ENCODE results near the gene ABR. TPM values are rescaled to one million over a fixed set of nuclear protein-coding genes. Genes with fewer than 3 reads are reported as not detected.
"Not testable (repeated sequence)": the region's sequence is repeated elsewhere in the genome, so short reads cannot be mapped to it uniquely, and the experiment has no call there.

The ABR gene
- total RNA-seq, 1 experiment from 2014 or later: 5.6 TPM

DNA sequence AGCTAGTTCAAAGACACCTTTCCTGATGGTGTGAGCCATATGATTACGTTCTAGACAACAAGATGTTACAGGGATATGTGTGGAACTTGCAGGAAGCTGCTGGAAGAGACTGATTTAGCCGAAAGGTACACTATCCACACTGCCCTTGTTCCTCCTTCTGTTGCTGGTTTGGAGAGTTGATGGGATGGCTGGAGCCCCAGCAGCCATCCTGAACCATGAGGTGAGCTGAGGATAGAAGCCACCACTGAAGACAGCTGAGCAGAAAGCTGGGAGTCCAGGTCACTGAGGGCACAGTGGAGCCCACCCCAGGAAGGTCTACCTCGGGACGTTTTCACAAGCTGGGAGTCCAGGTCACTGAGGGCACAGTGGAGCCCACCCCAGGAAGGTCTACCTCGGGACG lies 51.3 kb downstream of the ABR start:
- not testable (repeated sequence) for H3K36me3 ChIP-seq; H3K27me3 ChIP-seq; H3K4me3 ChIP-seq; H3K9me3 ChIP-seq (replicated peaks); H3K27ac ChIP-seq; H3K4me1 ChIP-seq; DNase-seq

DNA sequence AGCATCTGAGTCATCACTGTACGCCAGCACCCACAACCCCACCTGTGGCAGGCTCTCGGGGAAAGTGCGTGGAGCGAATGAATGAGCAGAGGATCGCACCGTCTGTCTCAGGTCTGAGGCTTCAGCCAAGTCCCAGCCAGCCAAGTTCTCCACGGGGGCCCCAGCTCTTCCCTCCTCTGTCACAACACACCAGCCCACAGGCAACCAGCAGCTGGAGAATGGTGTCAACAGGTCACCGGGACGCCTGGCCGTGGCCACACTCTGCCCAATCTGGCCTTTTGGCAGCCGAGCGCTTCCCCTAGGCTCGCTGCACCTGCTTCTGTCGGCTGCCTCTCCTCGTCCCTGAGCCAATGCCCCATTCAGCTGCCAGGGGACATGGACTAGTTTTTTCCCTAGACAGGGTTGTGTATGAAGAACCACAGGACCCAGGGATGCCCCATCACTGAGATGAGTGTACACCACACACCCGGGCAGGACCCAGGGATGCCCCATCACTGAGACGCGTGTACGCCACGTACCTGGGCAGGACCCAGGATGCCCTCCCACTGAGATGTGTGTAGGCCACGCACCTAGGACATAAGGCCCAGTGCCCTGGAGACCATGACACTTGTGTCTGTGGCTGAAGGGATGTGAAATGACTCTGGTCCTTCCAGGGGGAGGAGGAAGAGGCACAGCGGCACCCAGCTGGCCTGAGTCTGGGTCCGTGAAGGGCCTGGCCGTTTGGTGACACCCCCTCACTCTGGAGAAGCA lies 52.8 kb downstream of the ABR start:
- no peaks in the 10 kb centered on the region for H3K4me1 ChIP-seq
- H3K4me3 ChIP-seq: no peak overlapping the region
- H3K36me3 ChIP-seq: no peaks in the 10 kb centered on the region
- H3K9me3 ChIP-seq (replicated peaks): no peaks in the 10 kb centered on the region
- DNase-seq: no peak
- H3K27me3 ChIP-seq: no peaks in the 10 kb centered on the region
- H3K27ac ChIP-seq: no peak overlapping the region

DNA sequence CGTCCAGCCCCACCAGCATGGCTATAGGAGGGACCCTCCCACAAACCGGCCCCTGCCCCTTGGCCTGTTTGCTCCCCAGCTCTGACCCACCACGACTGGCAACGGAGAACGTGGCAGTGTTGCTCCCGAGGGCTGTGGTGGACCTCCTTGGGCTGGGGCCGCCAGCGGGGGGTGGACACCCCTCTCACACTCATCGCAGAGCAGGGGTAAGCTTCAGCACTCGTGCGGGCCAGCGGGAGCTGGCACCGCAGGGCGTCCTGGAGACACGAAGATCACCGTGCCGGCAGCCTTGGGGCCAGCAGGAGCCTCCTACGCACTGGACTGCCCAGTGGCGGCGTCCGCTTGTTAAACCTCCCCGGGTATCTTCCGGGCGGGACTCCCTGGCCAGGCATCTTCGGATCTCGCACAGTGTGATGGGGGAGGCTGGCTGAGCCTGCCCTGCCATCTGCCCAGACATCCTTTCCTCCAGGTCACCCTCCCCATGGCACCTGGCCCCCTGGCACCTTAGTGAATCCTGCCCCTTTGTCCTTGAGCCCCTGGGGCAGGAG lies 53.5 kb downstream of the ABR start:
- Histone ChIP-seq H3K27ac (no peak overlapping the region), H3K36me3 (no peaks in the 10 kb centered on the region), H3K4me1 (no peaks in the 10 kb centered on the region), H3K27me3 (no peaks in the 10 kb centered on the region), H3K4me3 (no peak overlapping the region), H3K9me3 (replicated peaks) (no peaks in the 10 kb centered on the region)
- no peak for DNase-seq

DNA sequence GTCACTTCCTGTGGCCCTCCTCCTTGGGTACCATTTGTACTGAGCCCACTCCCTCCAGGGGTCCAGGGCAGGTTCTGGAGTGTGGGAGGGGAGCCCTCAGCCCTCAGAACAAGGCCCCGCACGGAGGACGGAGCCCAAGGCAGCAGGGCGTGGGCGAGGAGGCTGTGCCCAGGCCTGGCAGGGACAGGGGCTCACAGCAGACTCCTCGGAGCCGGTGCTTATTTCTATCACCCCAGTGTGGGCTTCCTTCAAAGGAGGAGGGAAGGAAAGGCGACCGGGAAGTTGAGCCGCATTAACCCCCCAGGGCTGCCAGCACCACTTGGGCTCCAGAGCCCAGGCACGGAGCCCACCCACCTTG lies 54.0 kb downstream of the ABR start:
- H3K9me3 ChIP-seq (replicated peaks): no peaks in the 10 kb centered on the region
- peaks cover 5% of the 10 kb centered on the region for H3K4me1 ChIP-seq
- DNase-seq: no peak
- H3K36me3 ChIP-seq: no peaks in the 10 kb centered on the region
- no peak overlapping the region for H3K27ac ChIP-seq
- no peak overlapping the region for H3K4me3 ChIP-seq
- H3K27me3 ChIP-seq: no peaks in the 10 kb centered on the region

DNA sequence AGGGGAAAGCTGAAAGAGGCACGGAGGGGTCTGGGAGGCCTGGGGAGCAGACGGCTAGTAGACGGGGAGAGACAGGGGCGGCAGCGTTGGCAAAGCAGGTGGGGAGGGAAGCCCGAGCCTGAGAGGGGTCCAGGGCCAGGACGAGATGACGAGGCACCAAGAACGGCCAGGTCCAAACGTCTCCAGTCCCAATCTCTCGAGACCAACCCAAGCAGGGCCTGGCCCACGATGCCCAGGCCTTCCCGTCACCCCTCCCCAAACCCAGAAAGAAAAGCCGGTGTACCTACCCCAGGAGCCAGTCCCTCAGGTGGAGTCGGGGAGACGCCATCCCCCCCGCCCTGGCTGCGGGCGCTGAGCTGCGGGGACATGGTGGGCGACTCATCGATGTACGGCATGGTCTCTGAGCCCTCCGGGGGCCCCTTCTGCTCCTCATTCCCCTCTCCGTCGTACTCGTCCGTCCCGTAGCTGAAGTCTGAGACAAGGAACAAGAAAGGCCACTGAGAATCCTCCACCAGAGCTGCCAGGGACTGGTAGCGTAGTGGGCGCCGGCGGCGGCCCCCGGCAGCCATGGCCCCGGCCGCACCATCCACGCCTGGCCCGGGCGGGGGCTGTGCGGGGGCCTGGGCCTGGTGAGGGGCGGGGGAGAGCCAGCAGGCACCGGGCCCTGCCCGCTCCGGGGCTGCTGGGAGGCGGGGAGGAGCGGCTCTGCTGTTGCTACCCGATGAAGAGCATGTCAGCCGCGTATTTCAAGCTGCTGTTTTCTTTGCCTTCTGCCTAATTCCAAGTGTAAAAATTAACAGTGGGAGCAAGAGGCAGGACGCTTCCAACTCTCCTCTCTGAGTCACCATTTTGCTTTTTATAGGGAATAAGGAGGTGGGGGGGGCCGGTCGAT lies 54.6 kb downstream of the ABR start:
- H3K4me3 ChIP-seq: no peak overlapping the region
- no peaks in the 10 kb centered on the region for H3K36me3 ChIP-seq
- DNase-seq: no peak
- H3K27me3 ChIP-seq: no peaks in the 10 kb centered on the region
- H3K4me1 ChIP-seq: peaks cover 8% of the 10 kb centered on the region
- H3K27ac ChIP-seq: no peak overlapping the region
- H3K9me3 ChIP-seq (replicated peaks): no peaks in the 10 kb centered on the region

DNA sequence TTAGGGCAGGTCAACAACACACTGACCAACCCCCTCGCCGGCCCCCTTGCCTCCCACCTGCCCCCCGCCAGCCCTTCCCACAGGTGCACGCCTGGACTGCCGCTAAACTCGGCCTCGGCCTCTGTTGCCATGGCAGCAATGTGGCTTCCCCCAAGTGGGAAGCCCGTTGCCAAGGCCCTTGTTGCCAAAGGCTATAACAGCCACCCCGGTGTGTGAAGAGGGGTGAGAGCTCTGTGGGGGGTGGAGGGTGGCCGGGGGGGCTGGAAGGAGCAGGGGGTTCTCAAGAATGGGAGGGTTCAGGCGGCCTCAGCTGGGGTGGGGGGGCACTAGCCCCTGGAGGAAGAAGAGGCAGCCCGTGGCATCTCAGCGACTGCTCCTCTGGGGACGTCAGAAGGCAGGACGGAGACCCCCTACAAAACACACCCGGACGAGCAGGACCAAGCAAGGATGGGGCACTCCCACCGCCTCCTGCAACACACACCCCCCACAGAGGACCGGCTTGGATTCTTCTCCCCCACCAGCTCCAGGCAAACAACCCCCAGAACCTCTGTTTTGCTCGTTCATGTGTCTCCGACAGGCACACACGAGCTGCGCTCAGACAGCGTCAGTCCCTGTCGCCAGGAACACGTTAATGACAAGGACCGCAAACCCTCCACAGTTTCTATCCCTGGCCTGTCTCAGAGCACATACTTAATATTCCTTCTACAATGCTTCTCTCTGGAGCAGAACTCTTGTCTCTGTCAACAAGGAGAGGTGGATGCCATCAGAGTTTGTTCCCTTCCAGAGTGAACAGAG lies 55.7 kb downstream of the ABR start:
- Histone ChIP-seq H3K27ac (no peak overlapping the region), H3K9me3 (replicated peaks) (no peaks in the 10 kb centered on the region), H3K27me3 (no peaks in the 10 kb centered on the region), H3K4me3 (no peak overlapping the region), H3K36me3 (no peaks in the 10 kb centered on the region), H3K4me1 (peaks cover 8% of the 10 kb centered on the region)
- DNase-seq: no peak

DNA sequence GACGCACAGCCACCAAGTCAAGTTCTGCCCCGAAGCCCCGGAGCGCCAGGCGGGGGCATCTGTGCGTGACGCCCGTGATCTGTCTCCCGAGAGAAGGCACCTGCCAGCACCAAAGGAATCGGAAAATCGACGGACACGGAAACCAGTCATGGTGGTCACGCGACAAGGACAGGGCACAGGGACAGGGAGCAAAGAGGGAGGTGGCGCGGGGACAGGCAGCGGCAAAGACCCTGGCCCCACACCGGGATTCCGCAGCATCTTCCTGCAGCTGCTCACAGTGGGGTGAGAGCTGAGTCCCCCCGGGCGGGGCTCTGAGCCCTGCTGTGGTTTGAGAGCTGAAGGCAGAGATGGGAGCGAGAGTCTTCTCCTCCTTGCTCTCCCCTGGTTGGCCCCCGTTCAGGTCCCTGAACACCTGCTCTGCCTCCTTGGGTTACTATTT lies 56.4 kb downstream of the ABR start:
- DNase-seq: no peak
- Histone ChIP-seq H3K4me1 (peaks cover 8% of the 10 kb centered on the region), H3K27ac (no peak overlapping the region), H3K27me3 (no peaks in the 10 kb centered on the region), H3K4me3 (no peak overlapping the region), H3K36me3 (no peaks in the 10 kb centered on the region), H3K9me3 (replicated peaks) (no peaks in the 10 kb centered on the region)

DNA sequence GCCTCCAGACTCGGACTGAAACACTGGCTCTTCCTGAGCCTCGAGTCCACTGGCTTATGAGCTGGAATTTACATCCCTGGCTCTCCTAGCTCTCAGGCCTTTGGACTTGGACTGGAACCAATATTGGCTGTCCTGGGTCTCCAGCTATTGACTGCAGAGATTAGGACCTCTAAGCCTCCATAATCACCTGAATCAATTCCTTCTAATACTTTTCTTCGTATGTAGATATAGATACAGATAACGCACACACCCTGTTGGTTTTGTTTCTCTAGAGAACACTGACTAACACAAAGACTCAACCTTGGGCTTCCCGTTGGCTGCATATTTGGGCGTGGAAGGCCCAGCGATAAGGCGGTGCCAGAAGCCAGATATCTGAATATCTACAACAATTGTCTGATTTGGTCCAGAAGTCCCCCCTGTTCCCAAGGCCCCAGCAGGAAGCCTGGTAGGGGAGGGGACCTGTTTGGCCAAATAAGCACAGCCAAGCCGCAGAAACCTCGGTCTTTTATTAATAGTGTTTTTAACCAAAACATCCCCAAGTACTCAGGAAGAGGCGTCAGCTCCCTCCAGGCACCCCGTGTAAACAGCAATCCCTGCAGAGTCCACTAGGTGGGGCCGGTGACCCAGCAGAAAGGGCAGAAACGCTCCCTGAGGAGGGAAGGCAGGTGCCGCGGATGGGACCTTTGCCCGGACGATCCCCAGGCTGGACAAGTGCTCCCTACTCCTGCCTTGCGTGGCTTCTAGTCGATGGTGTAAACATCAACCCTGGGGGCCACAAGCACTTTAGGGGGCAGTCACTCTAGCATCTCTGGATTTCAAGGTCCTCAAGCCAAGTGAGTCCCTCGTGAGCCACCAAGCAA lies 57.0 kb downstream of the ABR start:
- H3K27me3 ChIP-seq: no peaks in the 10 kb centered on the region
- no peaks in the 10 kb centered on the region for H3K9me3 ChIP-seq (replicated peaks)
- peaks cover 8% of the 10 kb centered on the region for H3K4me1 ChIP-seq
- no peaks in the 10 kb centered on the region for H3K36me3 ChIP-seq
- H3K4me3 ChIP-seq: no peak overlapping the region
- H3K27ac ChIP-seq: no peak overlapping the region
- DNase-seq: peak; percentile 57 to 74

DNA sequence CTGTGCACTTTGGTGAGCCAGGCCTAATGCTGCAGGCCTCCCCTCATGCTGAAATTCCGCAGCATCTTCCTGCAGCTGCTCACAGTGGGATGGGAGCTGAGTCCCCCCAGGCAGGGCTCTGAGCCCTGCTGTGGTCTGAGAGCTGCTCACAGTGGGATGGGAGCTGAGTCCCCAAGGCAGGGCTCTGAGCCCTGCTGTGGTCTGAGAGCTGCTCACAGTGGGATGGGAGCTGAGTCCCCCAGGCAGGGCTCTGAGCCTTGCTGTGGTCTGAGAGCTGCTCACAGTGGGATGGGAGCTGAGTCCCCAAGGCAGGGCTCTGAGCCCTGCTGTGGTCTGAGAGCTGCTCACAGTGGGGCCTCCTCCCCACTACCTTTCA lies 58.4 kb downstream of the ABR start:
- not testable (repeated sequence) for H3K27me3 ChIP-seq; H3K4me1 ChIP-seq; H3K9me3 ChIP-seq (replicated peaks); H3K36me3 ChIP-seq; H3K4me3 ChIP-seq; H3K27ac ChIP-seq
- peak; percentile 35 to 55 for DNase-seq

DNA sequence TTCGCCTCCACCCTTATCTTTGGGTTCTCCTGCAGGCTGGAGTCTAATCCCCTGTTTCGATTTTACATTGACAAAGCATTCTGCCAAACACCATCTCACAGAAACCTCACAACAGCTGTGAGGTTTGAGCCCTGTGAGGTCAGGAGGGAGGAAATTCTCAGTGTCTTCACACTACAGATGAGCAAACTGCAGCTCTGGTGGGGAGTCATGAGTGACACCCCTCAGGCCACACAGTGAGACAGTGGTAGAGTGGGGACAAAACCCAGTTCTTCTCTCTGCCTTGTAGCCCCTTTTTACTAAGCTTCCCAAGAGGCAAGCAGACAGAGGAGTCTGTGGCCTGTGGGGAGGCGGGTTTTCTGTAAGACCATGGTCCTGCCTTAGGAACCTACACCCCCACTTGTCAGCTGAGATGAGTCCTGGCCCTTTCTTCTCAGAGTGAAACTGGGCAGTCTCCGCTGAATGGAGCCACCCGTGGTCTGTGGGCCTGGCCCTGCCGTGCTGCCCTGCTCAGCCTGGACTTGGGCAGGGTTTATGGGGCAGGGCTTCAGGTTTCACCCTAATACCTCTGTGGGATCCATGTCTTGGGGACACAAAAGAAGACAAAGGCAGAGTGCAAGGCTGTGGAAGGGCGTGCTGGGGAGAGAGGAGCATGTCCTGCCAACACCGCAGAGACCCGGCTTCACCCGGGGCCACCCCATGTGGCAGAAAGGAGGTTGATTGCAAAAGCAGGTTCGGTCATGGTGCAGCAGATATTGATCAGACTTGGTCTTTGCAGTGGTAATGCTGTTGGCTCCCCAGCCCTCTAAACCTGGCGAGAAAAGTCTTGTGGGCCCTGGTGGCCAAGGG lies 59.0 kb downstream of the ABR start:
- Histone ChIP-seq H3K27ac (no peak overlapping the region; the same call in 1 of the 2 replicates), H3K4me3 (no peak overlapping the region)
- DNase-seq: peak in 1 of 2 experiments; percentile 47

DNA sequence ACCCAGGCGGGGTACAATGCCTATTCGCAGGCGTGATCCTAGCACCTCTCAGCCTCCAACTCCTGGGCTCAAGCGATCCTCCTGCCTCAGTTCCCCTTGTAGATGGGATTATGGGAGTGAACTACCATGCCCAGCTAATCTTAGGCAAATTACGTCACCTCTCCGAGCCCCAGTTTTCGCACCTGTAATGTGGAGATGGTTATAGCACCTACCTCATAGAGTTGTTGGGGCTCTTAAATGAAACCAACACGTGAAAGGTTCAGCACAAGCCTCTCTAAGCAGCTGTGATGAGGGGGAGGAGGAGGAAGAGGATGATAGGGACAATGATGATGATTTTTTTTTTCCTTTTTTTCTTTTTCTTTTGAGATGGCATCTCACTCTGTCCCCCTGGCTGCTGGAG lies 59.9 kb downstream of the ABR start:
- H3K27me3 ChIP-seq: no peaks in the 10 kb centered on the region
- peaks cover 12% of the 10 kb centered on the region for H3K4me1 ChIP-seq
- no peak overlapping the region for H3K4me3 ChIP-seq
- no peaks in the 10 kb centered on the region for H3K9me3 ChIP-seq (replicated peaks)
- H3K27ac ChIP-seq: no peak overlapping the region
- H3K36me3 ChIP-seq: no peaks in the 10 kb centered on the region
- DNase-seq: no peak

More for the DNA sequence above, 59.0 kb downstream of the ABR start:
- H3K4me1 ChIP-seq: peaks cover 8% of the 10 kb centered on the region
- H3K9me3 ChIP-seq (replicated peaks): no peaks in the 10 kb centered on the region
- no peaks in the 10 kb centered on the region for H3K27me3 ChIP-seq
- H3K36me3 ChIP-seq: no peaks in the 10 kb centered on the region

DNA sequence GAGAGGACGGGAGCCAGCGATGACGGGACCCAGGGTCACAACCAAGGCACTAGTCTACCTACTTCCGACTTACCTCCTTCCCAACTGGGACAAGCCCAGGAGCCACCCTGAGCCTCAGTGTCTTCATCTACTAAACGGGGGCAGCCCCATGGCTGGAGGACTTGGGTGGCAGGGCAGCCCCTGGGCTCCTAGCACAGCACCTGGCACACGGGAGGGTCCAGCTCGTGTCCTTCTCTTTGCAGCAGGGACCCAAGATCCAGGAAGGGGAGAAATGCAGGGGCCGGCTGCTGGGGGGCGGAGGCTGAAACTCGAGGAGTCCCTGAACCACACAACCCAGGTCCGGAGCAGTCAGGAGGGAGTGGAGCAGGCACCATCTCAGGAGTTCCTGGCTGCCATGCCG lies 63.2 kb downstream of the ABR start:
- H3K36me3 ChIP-seq: no peaks in the 10 kb centered on the region
- no peaks in the 10 kb centered on the region for H3K27me3 ChIP-seq
- peaks cover 17% of the 10 kb centered on the region for H3K4me1 ChIP-seq
- no peaks in the 10 kb centered on the region for H3K9me3 ChIP-seq (replicated peaks)
- DNase-seq: no peak
- H3K27ac ChIP-seq: no peak overlapping the region
- H3K4me3 ChIP-seq: no peak overlapping the region

DNA sequence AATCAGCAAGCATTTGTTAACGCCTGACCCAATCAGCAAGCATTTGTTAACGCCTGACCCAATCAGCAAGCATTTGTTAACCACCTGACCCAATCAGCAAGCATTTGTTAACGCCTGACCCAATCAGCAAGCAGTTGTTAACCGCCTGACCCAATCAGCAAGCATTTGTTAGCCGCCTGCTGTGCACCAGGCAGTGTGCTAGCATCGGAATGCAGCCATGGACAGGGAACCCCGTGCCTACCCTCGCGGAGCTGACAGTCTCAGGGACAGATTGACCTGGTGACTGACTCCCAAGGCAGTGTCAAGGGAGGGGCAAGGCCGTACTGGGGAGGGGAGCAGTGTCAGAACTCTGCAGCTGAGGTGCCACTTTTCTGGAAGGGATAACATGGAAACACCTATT lies 66.9 kb downstream of the ABR start:
- H3K27ac ChIP-seq: no peak overlapping the region
- H3K36me3 ChIP-seq: no peaks in the 10 kb centered on the region
- DNase-seq: no peak
- peaks cover 10% of the 10 kb centered on the region for H3K4me1 ChIP-seq
- no peak overlapping the region for H3K4me3 ChIP-seq
- H3K27me3 ChIP-seq: no peaks in the 10 kb centered on the region
- no peaks in the 10 kb centered on the region for H3K9me3 ChIP-seq (replicated peaks)

Measured in SJCRH30 (cell line).